MM.1S (cell line): ENCODE measurements around the gene HS6ST3.
A peak's percentile ranks its signal among the peaks of the same experiment; 100 is the strongest.

Experiments
- DNase-seq: peaks from one replicate; pipeline ENCODE4 v3.0.0-alpha.2; 2015
- H2AFZ ChIP-seq: fragments of 300-600 bp; sonication (generic); 2 replicates; pipeline ENCODE4 v1.6.0; 2016; ENCODE audit warnings: antibody characterized with exemption, low read length
- H3F3A ChIP-seq: fragments of 300-600 bp; sonication (generic); 2 replicates; pipeline ENCODE4 v1.6.1; 2016; ENCODE audit warnings: mild to moderate bottlenecking, antibody characterized with exemption, low read length, moderate library complexity, mixed read lengths; ENCODE audit not compliant: insufficient read depth
- H3K27ac ChIP-seq: fragments of 300-600 bp; sonication (generic); 2 replicates; pipeline ENCODE4 v1.5.1; 2016; ENCODE audit warnings: mild to moderate bottlenecking, low read length
- H3K27me3 ChIP-seq: fragments of 300-600 bp; sonication (generic); replicated peaks from 2 replicates; pipeline ENCODE4 v1.6.0; 2016; ENCODE audit warnings: low read length; ENCODE audit not compliant: insufficient read depth
- H3K36me3 ChIP-seq: fragments of 300-600 bp; sonication (generic); replicated peaks from 2 replicates; pipeline ENCODE4 v1.6.1; 2016; ENCODE audit warnings: mild to moderate bottlenecking, low read length, mixed read lengths; ENCODE audit not compliant: insufficient read depth
- H3K4me1 ChIP-seq: fragments of 300-600 bp; sonication (generic); 2 replicates; pipeline ENCODE4 v1.6.1; 2016; ENCODE audit warnings: low read length, mixed read lengths
- H3K4me2 ChIP-seq: fragments of 300-600 bp; sonication (generic); 2 replicates; pipeline ENCODE4 v1.6.0; 2016; ENCODE audit warnings: low read depth, low read length
- H3K4me3 ChIP-seq: fragments of 300-600 bp; sonication (generic); 2 replicates; pipeline ENCODE4 v1.5.1; 2016; ENCODE audit warnings: low read length, mixed read lengths
- H3K79me2 ChIP-seq: fragments of 300-600 bp; sonication (generic); 2 replicates; pipeline ENCODE4 v1.6.1; 2016; ENCODE audit warnings: mixed run types, low read length, mixed read lengths
- H3K9ac ChIP-seq: fragments of 300-600 bp; sonication (generic); 2 replicates; pipeline ENCODE4 v1.6.1; 2016; ENCODE audit warnings: low read length, mixed read lengths
- H3K9me2 ChIP-seq: fragments of 300-600 bp; sonication (generic); replicated peaks from 2 replicates; pipeline ENCODE4 v1.6.1; 2016; ENCODE audit warnings: mild to moderate bottlenecking, low read length, mixed read lengths; ENCODE audit not compliant: insufficient read depth
- H3K9me3 ChIP-seq: fragments of 300-600 bp; sonication (generic); replicated peaks from 2 replicates; pipeline ENCODE4 v1.6.1; 2016; ENCODE audit warnings: mild to moderate bottlenecking, low read length, mixed read lengths; ENCODE audit not compliant: insufficient read depth
- H4K20me1 ChIP-seq: fragments of 300-600 bp; sonication (generic); 2 replicates; pipeline ENCODE4 v1.6.1; 2016; ENCODE audit warnings: mild to moderate bottlenecking, low read length, moderate library complexity, mixed read lengths; ENCODE audit not compliant: insufficient read depth
- CTCF ChIP-seq: fragments of 300-600 bp; sonication (generic); IDR thresholded peaks from 2 replicates; pipeline ENCODE4 v1.5.1; 2016; ENCODE audit warnings: antibody characterized with exemption, low read length, mixed read lengths
- EZH2 ChIP-seq: fragments of 300-600 bp; sonication (generic); optimal IDR thresholded peaks from 2 replicates; pipeline ENCODE3; 2017; ENCODE audit warnings: low read depth, mild to moderate bottlenecking, antibody characterized with exemption, low read length, mixed read lengths
- EZH2phosphoT487 ChIP-seq: fragments of 300-600 bp; sonication (generic); IDR thresholded peaks from 2 replicates; pipeline ENCODE4 v1.6.1; 2018; ENCODE audit warnings: antibody characterized with exemption, low read length

The HS6ST3 gene

GRCh38 chr13:96646515-96647211, 556.8 kb downstream of the HS6ST3 start:
- Histone ChIP-seq H3K36me3 (no peaks in the 10 kb centered on the region), H3K9me2 (no peaks in the 10 kb centered on the region), H3K27me3 (no peaks in the 10 kb centered on the region), H3K79me2 (no peaks in the 10 kb centered on the region), H3K4me1 (no peaks in the 10 kb centered on the region), H2AFZ (no peak overlapping the region), H3K4me2 (no peak overlapping the region), H3K27ac (no peak overlapping the region), H3K4me3 (no peak overlapping the region), H3K9me3 (no peaks in the 10 kb centered on the region), H3F3A (no peaks in the 10 kb centered on the region), H4K20me1 (no peaks in the 10 kb centered on the region), H3K9ac (no peak overlapping the region)
- DNase-seq, result no peak
- TF ChIP-seq CTCF (no peak), EZH2phosphoT487 (no peak), EZH2 (no peak)

- Histone ChIP-seq H3K27ac (no peak overlapping the region), H3F3A (no peaks in the 10 kb centered on the region), H3K4me1 (no peaks in the 10 kb centered on the region), H3K4me3 (no peak overlapping the region), H3K27me3 (no peaks in the 10 kb centered on the region), H4K20me1 (no peaks in the 10 kb centered on the region), H3K36me3 (no peaks in the 10 kb centered on the region), H3K9ac (no peak overlapping the region), H3K4me2 (no peak overlapping the region), H2AFZ (no peak overlapping the region), H3K9me2 (no peaks in the 10 kb centered on the region), H3K9me3 (no peaks in the 10 kb centered on the region), H3K79me2 (no peaks in the 10 kb centered on the region)
- peak; percentile 25 for DNase-seq
- TF ChIP-seq EZH2phosphoT487 (no peak), CTCF (no peak; the same call in 1 of the 2 replicates), EZH2 (no peak)
These were observed 560.5 kb downstream of the HS6ST3 start for GRCh38 chr13:96650301-96650886.

GRCh38 chr13:96651598-96651997, 561.7 kb downstream of the HS6ST3 start:
- Histone ChIP-seq H3K4me1 (no peaks in the 10 kb centered on the region), H3K4me3 (no peak overlapping the region), H3K9ac (no peak overlapping the region), H3K27ac (no peak overlapping the region), H3K9me2 (no peaks in the 10 kb centered on the region), H3K27me3 (no peaks in the 10 kb centered on the region), H3F3A (no peaks in the 10 kb centered on the region), H2AFZ (no peak overlapping the region), H3K36me3 (no peaks in the 10 kb centered on the region), H3K9me3 (no peaks in the 10 kb centered on the region), H3K4me2 (no peak overlapping the region), H4K20me1 (no peaks in the 10 kb centered on the region), H3K79me2 (no peaks in the 10 kb centered on the region)
- DNase-seq, result no peak
- TF ChIP-seq EZH2phosphoT487, result no peak
- TF ChIP-seq CTCF, result no peak
- no peak for TF ChIP-seq EZH2
